Lower leg skin (tissue), 4 donors: ENCODE results near the gene GRSF1. TPM values are rescaled to one million over a fixed set of nuclear protein-coding genes. Genes with fewer than 3 reads are reported as not detected.

Source experiments
- DNase-seq, 2 donors: peaks; one replicate each; pipeline ENCODE4 v3.0.0-alpha.2; 2019; ENCODE audit warnings: low spot score in 2 of 2
- H3K4me3 ChIP-seq: fragments of 200-600 bp; sonication (generic); 2 replicates; pipeline ENCODE4 v1.5.1; 2017; ENCODE audit warnings: mild to moderate bottlenecking, low read depth; ENCODE audit not compliant: poor library complexity, severe bottlenecking
- CTCF ChIP-seq, 3 donors: fragments of 450-650 bp; IDR thresholded peaks; one replicate each; pipeline ENCODE4 v1.5.1; 2016; ENCODE audit warnings: antibody characterized with exemption in 3 of 3, mild to moderate bottlenecking in 3 of 3, moderate library complexity in 2 of 3
- POLR2A ChIP-seq, 2 donors: fragments of 450-650 bp; IDR thresholded peaks; one replicate each; pipeline ENCODE4 v1.6.1; 2016 to 2017; ENCODE audit warnings: antibody characterized with exemption in 2 of 2, mild to moderate bottlenecking in 1 of 2, moderate library complexity in 1 of 2
- WGBS, 2 donors: methylation state at CpG; one replicate each; pipeline ENCODE4 v1.1.5; 2018; 5-methylcytosine and 5-hydroxymethylcytosine counted together
- intact Hi-C: fragments of 100-400 bp; cut with DNase I; formaldehyde crosslinking; loops from one replicate; pipeline ENCODE4 v1.15.0; 2023; ENCODE audit warnings: low total_unique reads
- total RNA-seq, 4 donors: library from RNA; depleted of rRNA; stranded (reverse); fragments of >200 nt; gene quantifications; one replicate each; pipeline ENCODE4 v1.1.0, GENCODE V29; 2016

The GRSF1 gene
- 10 to 100 TPM; 38.6 to 56.9 (median 55.4) TPM for total RNA-seq

DNA sequence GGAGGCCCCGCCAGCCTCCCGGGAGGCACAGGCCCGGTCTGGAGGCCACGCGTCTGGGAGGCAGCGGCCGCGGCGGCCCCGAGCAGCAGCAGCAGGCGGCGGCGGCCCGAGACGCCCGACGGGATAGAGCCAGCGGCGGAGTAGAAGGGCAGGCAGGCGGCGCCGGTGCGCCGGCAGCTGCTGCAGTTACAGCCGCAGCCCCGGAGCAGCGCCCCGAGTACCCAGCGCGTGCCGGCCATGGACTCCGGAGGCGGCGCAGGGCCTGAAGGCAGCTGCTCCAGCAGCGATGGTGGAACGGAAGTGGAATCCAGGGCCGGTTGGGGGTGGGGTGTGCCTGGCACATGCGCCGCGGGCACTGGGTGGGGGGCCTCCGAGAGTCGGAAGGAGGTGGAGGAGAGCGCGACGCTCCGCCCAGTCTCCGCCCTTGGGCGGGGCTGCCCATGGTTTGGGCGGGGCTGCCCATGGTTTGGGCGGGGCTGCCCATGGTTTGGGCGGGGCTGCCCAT lies at the start of gene GRSF1:
Gene GRSF1 (minus strand): TSS at position 302 of the 505 bp plus-strand sequence. CDS start 63 bp downstream, at position 239.
- peak within 1 kb of the TSS; percentile 79 for H3K4me3 ChIP-seq
- WGBS, 2 donors: 0 to 2% methylated on average over 6 to 11 of the region's 51 CpGs
- TF ChIP-seq CTCF (IDR thresholded peaks at IDR 0.05) (no peak), POLR2A (IDR thresholded peaks at IDR 0.05) (no peak)
- intact Hi-C loops: no loop called here
- peak; percentile 91 to 98 for DNase-seq

- DNase-seq: no peak
- TF ChIP-seq POLR2A (IDR thresholded peaks at IDR 0.05): no peak
- no peak for TF ChIP-seq CTCF (IDR thresholded peaks at IDR 0.05)
- intact Hi-C loops: no loop called here
These were observed 45.5 kb upstream of the GRSF1 start for GRCh38 chr4:70885174-70885573.

GRCh38 chr4:70880739-70881138 lies 41.0 kb upstream of the GRSF1 start:
- TF ChIP-seq CTCF (IDR thresholded peaks at IDR 0.05) (no peak), POLR2A (IDR thresholded peaks at IDR 0.05) (no peak)
- no peak overlapping the region for H3K4me3 ChIP-seq
- intact Hi-C loops: no loop called here
- 80 to 84% methylated on average over 3 of the region's 3 CpGs for WGBS, 2 donors
- no peak for DNase-seq

More at GRCh38 chr4:70885174-70885573, 45.5 kb upstream of the GRSF1 start:
- no peak overlapping the region for H3K4me3 ChIP-seq
- 67 to 68% methylated on average over 6 of the region's 6 CpGs for WGBS, 2 donors

GRCh38 chr4:70877556-70877955 lies 37.9 kb upstream of the GRSF1 start:
- intact Hi-C loops: no loop called here
- 64 to 65% methylated on average over 3 of the region's 3 CpGs for WGBS, 2 donors
- TF ChIP-seq CTCF (IDR thresholded peaks at IDR 0.05) (no peak), POLR2A (IDR thresholded peaks at IDR 0.05) (no peak)
- no peak for DNase-seq
- H3K4me3 ChIP-seq: no peak overlapping the region

- no peak overlapping the region for H3K4me3 ChIP-seq
- no peak for DNase-seq
- WGBS, 2 donors: 90 to 91% methylated on average over 19 of the region's 19 CpGs
- TF ChIP-seq CTCF (IDR thresholded peaks at IDR 0.05) (no peak), POLR2A (IDR thresholded peaks at IDR 0.05) (no peak)
- intact Hi-C loops: no loop called here
These were observed 34.8 kb upstream of the GRSF1 start for GRCh38 chr4:70874268-70875156.
